Measurements from ENCODE around the gene CTNND2.

Gene CTNND2

DNA sequence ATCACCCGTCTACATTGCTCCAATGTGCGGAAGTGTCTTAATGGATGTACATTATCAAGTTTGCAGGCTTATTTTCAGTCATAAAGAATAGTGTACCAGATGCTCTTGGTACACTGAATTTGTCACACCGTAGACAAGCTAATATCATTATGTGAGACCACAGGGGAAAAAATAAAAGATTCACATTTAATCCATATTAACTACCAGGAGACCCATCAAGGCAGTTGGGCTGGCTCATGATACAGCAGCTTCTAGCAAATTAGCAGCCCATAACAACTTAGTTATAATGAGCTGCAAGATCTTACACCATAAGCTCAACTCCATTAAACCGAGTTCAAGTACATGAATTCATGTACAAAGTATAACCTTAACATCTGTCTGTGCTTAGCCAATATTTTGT is 324.9 kb downstream of the CTNND2 start:
- no peak for DNase-seq (ENCODE audit: low spot score)
- in situ Hi-C loops (cut with MboI; ENCODE audit: low sequenced_read_pairs, unreplicated experiment), result no loop called here
- TF ChIP-seq CTCF (IDR thresholded peaks at IDR 0.05; ENCODE audit: borderline replicate concordance, control extremely low read depth, extremely low read depth, insufficient read depth, missing control alignments), result no peak

DNA sequence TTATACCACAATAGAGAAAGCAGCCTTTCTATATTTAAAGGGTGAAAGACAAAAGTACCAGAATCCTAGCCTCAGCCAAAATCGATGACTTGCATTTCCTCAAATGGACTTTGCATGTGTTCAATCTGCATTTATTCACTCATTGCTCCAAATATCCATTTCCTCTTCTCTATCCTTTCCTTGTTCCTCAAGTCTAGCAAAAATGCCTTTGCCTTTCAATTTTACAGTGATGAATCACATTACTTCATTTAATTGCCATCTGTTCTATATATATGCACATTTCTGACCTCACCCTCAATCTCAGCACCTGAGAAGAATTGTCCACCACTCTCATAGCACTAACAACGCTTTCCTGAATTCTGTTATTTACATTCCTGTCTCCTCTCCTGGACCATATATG is 329.5 kb downstream of the CTNND2 start:
- in situ Hi-C loops (cut with MboI; ENCODE audit: low sequenced_read_pairs, unreplicated experiment), result no loop called here
- DNase-seq (ENCODE audit: low spot score), result no peak
- no peak for TF ChIP-seq CTCF (IDR thresholded peaks at IDR 0.05; ENCODE audit: borderline replicate concordance, control extremely low read depth, extremely low read depth, insufficient read depth, missing control alignments)

DNA sequence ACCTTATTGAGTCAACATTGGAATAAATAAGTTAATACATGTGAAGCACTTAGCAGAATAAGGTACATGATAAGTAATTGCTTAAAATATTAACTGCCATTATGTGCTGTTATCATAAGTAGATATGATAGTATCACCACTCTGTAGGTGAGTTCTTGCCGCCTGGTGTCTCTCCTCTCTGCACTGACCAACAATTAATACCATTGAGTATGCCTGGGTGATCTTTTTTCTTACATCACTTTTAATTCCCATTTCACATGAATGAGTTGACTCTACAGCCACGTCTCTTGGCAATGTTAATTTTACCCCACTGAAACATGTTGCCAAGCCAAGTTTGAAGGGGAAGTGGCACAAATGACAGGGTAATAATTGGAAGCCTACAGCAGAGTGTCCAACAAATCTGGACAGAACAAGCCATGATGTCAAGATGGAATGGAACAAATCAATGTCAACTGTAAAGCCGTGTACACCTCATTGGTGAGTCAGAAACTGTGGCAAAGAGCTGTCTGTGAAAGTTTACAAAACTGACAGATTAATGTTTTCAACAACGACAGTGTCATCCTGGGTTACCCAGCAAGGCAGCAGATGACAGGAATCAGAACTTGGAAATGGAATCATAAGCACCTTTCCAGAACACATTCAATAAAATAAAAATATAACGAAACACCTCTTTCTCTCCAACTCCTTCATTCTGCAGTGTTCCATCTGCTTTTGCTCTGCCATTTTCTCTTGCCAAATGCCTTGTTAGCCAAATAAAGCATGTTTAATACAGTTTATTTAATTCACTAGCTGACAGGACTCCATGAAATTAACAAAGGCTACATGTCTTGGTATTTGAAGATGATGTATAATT is 330.9 kb downstream of the CTNND2 start:
- no peak for DNase-seq (ENCODE audit: low spot score)
- in situ Hi-C loops (cut with MboI; ENCODE audit: low sequenced_read_pairs, unreplicated experiment), result no loop called here
- no peak for TF ChIP-seq CTCF (IDR thresholded peaks at IDR 0.05; ENCODE audit: borderline replicate concordance, control extremely low read depth, extremely low read depth, insufficient read depth, missing control alignments)

DNA sequence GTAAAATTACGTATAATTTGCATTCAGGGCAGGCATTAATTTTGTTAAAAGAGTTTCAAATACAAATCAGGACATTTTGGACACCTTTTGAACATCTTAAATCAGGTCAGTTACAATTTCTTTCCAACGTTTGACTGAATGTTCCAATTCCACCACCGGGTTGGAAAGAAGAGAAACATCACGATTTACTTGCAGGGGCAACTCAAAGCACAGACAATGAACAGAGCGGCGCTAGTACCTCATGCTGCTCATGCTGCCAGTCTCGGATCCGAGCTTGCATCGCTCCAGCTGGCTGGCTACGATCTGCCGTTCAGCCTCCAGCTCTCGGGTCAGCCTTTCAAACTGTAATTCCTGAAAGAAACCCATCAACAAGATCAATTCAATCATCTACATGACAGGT is 339.5 kb downstream of the CTNND2 start:
- in situ Hi-C loops (cut with MboI; ENCODE audit: low sequenced_read_pairs, unreplicated experiment), result no loop called here
- no peak for TF ChIP-seq CTCF (IDR thresholded peaks at IDR 0.05; ENCODE audit: borderline replicate concordance, control extremely low read depth, extremely low read depth, insufficient read depth, missing control alignments)
- no peak for DNase-seq (ENCODE audit: low spot score)

DNA sequence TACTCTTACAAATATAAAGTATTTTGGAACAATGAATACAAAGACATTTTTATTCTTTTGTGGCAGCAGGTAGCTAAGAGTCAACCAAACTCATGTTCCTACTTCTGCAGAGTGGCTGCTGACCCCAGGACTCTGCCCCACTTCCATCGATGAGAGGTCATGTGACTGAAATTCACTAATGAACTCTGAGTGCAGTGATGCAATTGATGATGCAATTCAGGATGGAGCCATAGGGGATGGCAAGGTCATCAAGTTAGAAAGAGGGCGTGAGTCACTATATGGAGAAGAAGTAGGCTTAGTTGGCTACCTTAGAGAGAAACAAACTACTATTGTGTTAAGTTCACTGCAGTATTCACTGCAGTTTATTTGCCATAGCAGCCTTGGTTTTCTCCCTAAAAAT is 340.4 kb downstream of the CTNND2 start:
- no peak for DNase-seq (ENCODE audit: low spot score)
- no peak for TF ChIP-seq CTCF (IDR thresholded peaks at IDR 0.05; ENCODE audit: borderline replicate concordance, control extremely low read depth, extremely low read depth, insufficient read depth, missing control alignments)
- in situ Hi-C loops (cut with MboI; ENCODE audit: low sequenced_read_pairs, unreplicated experiment), result no loop called here

GRCh38 chr5:11560915-11561697 is 343.1 kb downstream of the CTNND2 start:
- no peak for TF ChIP-seq CTCF (IDR thresholded peaks at IDR 0.05; ENCODE audit: borderline replicate concordance, control extremely low read depth, extremely low read depth, insufficient read depth, missing control alignments)
- no peak for DNase-seq (ENCODE audit: low spot score)
- in situ Hi-C loops (cut with MboI; ENCODE audit: low sequenced_read_pairs, unreplicated experiment), result no loop called here
